ENCODE data around the gene CD180.

Gene CD180

GRCh38 chr5:67196537-67197059 is at the start of gene CD180:
CD180 (minus strand) TSS chr5:67196799; CDS start chr5:67196641, 158 bp downstream.
- no peak for DNase-seq (ENCODE audit: low read depth)

GRCh38 chr5:67246108-67246507 is 49.5 kb upstream of the CD180 start:
- DNase-seq (ENCODE audit: low read depth): no peak

- DNase-seq (ENCODE audit: low read depth): no peak
Observed at GRCh38 chr5:67245259-67245846, 48.8 kb upstream of the CD180 start.

- DNase-seq (ENCODE audit: low read depth): no peak
Observed at GRCh38 chr5:67244345-67244793, 47.8 kb upstream of the CD180 start.

GRCh38 chr5:67243944-67244343 is 47.3 kb upstream of the CD180 start:
- DNase-seq (ENCODE audit: low read depth): no peak

- no peak for DNase-seq (ENCODE audit: low read depth)
Observed at GRCh38 chr5:67243349-67243748, 46.8 kb upstream of the CD180 start.

- no peak for DNase-seq (ENCODE audit: low read depth)
Observed at GRCh38 chr5:67241326-67241725, 44.7 kb upstream of the CD180 start.

GRCh38 chr5:67240846-67241245 is 44.2 kb upstream of the CD180 start:
- DNase-seq (ENCODE audit: low read depth): no peak

GRCh38 chr5:67240065-67240464 is 43.5 kb upstream of the CD180 start:
- DNase-seq (ENCODE audit: low read depth): no peak

- no peak for DNase-seq (ENCODE audit: low read depth)
Observed at GRCh38 chr5:67238191-67238590, 41.6 kb upstream of the CD180 start.

GRCh38 chr5:67235399-67236110 is 39.0 kb upstream of the CD180 start:
- DNase-seq (ENCODE audit: low read depth): no peak

GRCh38 chr5:67234671-67235176 is 38.1 kb upstream of the CD180 start:
- DNase-seq (ENCODE audit: low read depth): no peak

GRCh38 chr5:67233075-67233474 is 36.5 kb upstream of the CD180 start:
- DNase-seq (ENCODE audit: low read depth): no peak

- DNase-seq (ENCODE audit: low read depth): no peak
Observed at GRCh38 chr5:67223211-67223610, 26.6 kb upstream of the CD180 start.

GRCh38 chr5:67222243-67223025 is 25.8 kb upstream of the CD180 start:
- no peak for DNase-seq (ENCODE audit: low read depth)

GRCh38 chr5:67221487-67222242 is 25.1 kb upstream of the CD180 start:
- DNase-seq (ENCODE audit: low read depth): no peak

- DNase-seq (ENCODE audit: low read depth): no peak
Observed at GRCh38 chr5:67216564-67216963, 20.0 kb upstream of the CD180 start.

- DNase-seq (ENCODE audit: low read depth): peak; percentile 53
Observed at GRCh38 chr5:67215519-67216471, 19.2 kb upstream of the CD180 start.

GRCh38 chr5:67214707-67215447 is 18.3 kb upstream of the CD180 start:
- DNase-seq (ENCODE audit: low read depth): no peak

- DNase-seq (ENCODE audit: low read depth): no peak
Observed at GRCh38 chr5:67214036-67214435, 17.4 kb upstream of the CD180 start.

All from activated T-cell treated with anti-CD3 and anti-CD28 coated beads for 24 hours (primary cell).